Right atrium auricular region (tissue), 2 donors: ENCODE results near the gene DIPK1A. TPM values are rescaled to one million over a fixed set of nuclear protein-coding genes. Genes with fewer than 3 reads are reported as not detected.

Experiments used
- DNase-seq: peaks from one replicate; pipeline ENCODE4 v3.0.0-alpha.2; 2019; ENCODE audit warnings: low spot score
- H3K27ac ChIP-seq, 2 donors: fragments of 200-600 bp; sonication (generic); 1 replicate in 1 of 2; 2 replicates in 1 of 2; pipeline ENCODE4 v1.5.1; 2016 to 2019
- H3K27me3 ChIP-seq, 2 donors: fragments of 200-600 bp; sonication (generic); one replicate each; pipeline versions ENCODE4 v1.5.1 to v1.6.0; 2017 to 2019
- H3K36me3 ChIP-seq: fragments of 200-600 bp; sonication (generic); one replicate; pipeline ENCODE4 v1.5.1; 2016
- H3K4me1 ChIP-seq, 2 donors: fragments of 200-600 bp; sonication (generic); one replicate each; pipeline versions ENCODE4 v1.5.1 to v1.6.0; 2017 to 2019
- H3K4me3 ChIP-seq, 2 donors: fragments of 200-600 bp; sonication (generic); 1 replicate in 1 of 2; 2 replicates in 1 of 2; pipeline ENCODE4 v1.5.1; 2017 to 2019; ENCODE audit warnings: mild to moderate bottlenecking in 1 of 2, moderate library complexity in 1 of 2
- H3K9me3 ChIP-seq, 2 donors: fragments of 200-600 bp; sonication (generic); one replicate each; pipeline ENCODE4 v1.5.1; 2019
- total RNA-seq, 2 donors: library from RNA; depleted of rRNA; stranded (reverse); fragments of >200 nt; gene quantifications; one replicate each; pipeline ENCODE4 v1.1.0, GENCODE V29; 2016
- TF ChIP-seq, protein P1 (sequence below), 2 donors: fragments of 200-600 bp; sonication (generic); IDR thresholded peaks; one replicate each; pipeline ENCODE4 v1.5.1; 2019; ENCODE audit warnings: antibody characterized with exemption in 2 of 2

Gene DIPK1A
- total RNA-seq, 2 donors from 2014 or later = 5.9 to 7.9 TPM

DNA sequence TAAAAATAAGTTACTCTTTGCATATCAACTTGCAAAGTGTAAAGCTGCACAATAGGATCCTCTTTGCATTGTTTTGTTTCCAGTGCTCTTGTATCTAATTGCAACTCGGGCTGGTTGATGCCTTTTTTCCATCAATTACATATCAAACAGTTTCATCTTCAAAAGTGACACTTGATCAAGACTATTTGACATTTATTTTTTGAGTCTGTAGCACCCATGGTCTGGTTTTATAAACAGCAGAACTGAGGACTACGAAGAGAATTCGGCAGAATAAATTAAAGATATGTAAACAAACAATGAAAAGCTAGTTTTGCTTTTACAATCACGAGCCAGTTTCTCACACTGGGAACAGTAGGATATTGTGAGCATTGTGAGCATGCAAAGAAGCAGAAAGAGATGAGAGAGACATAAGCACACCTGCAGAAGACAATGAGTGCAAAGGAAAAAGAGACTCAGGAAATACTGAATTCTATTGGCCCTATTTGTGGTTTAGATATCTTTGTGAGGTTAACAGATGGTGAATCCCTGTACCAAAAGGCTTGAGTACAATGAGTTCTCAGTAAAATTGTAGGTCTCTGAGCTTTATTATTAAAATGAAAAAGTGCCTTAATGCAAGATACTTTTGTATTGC, 84.1 kb downstream of the DIPK1A start:
- no peak for DNase-seq
- Histone ChIP-seq H3K9me3 (peaks cover 0 to 7% of the 10 kb centered on the region in 2 donors), H3K27ac (no peak overlapping the region), H3K27me3 (no peaks in the 10 kb centered on the region), H3K36me3 (no peaks in the 10 kb centered on the region), H3K4me1 (no peaks in the 10 kb centered on the region), H3K4me3 (no peak overlapping the region)
- TF ChIP-seq, protein P1, sequence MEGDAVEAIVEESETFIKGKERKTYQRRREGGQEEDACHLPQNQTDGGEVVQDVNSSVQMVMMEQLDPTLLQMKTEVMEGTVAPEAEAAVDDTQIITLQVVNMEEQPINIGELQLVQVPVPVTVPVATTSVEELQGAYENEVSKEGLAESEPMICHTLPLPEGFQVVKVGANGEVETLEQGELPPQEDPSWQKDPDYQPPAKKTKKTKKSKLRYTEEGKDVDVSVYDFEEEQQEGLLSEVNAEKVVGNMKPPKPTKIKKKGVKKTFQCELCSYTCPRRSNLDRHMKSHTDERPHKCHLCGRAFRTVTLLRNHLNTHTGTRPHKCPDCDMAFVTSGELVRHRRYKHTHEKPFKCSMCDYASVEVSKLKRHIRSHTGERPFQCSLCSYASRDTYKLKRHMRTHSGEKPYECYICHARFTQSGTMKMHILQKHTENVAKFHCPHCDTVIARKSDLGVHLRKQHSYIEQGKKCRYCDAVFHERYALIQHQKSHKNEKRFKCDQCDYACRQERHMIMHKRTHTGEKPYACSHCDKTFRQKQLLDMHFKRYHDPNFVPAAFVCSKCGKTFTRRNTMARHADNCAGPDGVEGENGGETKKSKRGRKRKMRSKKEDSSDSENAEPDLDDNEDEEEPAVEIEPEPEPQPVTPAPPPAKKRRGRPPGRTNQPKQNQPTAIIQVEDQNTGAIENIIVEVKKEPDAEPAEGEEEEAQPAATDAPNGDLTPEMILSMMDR (IDR thresholded peaks at IDR 0.05) = no peak

DNA sequence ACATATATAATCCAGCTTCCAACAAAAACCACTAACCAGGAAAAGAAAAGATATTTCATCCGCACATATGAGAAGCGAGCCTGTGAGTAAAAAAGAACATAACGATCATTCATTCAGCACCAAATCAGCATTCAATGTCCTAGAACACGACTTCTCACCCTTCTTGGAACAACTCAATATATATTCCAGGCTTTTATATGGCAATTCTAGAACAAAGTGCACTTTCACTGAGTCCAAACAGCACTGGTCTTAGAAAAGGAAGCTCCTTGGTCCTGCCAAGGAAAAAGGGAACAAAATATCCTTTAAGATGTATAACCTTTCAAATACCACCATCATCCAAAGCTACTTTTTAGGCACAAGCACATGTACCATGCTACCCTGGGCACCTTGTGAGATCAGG, 84.9 kb downstream of the DIPK1A start:
- DNase-seq = no peak
- Histone ChIP-seq H3K36me3 (no peaks in the 10 kb centered on the region), H3K27me3 (no peaks in the 10 kb centered on the region), H3K4me3 (no peak overlapping the region), H3K27ac (no peak overlapping the region), H3K9me3 (peaks cover 0 to 8% of the 10 kb centered on the region in 2 donors), H3K4me1 (no peaks in the 10 kb centered on the region)
- TF ChIP-seq, protein P1 (IDR thresholded peaks at IDR 0.05) = no peak

GRCh38 chr1:92874987-92875386, 86.3 kb downstream of the DIPK1A start:
- no peaks in the 10 kb centered on the region for H3K27me3 ChIP-seq
- no peak for DNase-seq
- H3K9me3 ChIP-seq = peaks cover 0 to 8% of the 10 kb centered on the region in 2 donors
- TF ChIP-seq, protein P1 (IDR thresholded peaks at IDR 0.05) = no peak
- H3K36me3 ChIP-seq = no peaks in the 10 kb centered on the region
- no peak overlapping the region for H3K27ac ChIP-seq
- no peaks in the 10 kb centered on the region for H3K4me1 ChIP-seq
- H3K4me3 ChIP-seq = no peak overlapping the region

GRCh38 chr1:92872719-92873118, 88.5 kb downstream of the DIPK1A start:
- DNase-seq = no peak
- no peaks in the 10 kb centered on the region for H3K4me1 ChIP-seq
- no peak overlapping the region for H3K4me3 ChIP-seq
- H3K27ac ChIP-seq = no peak overlapping the region
- TF ChIP-seq, protein P1 (IDR thresholded peaks at IDR 0.05) = no peak
- peaks cover 0 to 8% of the 10 kb centered on the region in 2 donors for H3K9me3 ChIP-seq
- H3K36me3 ChIP-seq = no peaks in the 10 kb centered on the region
- H3K27me3 ChIP-seq = no peaks in the 10 kb centered on the region

DNA sequence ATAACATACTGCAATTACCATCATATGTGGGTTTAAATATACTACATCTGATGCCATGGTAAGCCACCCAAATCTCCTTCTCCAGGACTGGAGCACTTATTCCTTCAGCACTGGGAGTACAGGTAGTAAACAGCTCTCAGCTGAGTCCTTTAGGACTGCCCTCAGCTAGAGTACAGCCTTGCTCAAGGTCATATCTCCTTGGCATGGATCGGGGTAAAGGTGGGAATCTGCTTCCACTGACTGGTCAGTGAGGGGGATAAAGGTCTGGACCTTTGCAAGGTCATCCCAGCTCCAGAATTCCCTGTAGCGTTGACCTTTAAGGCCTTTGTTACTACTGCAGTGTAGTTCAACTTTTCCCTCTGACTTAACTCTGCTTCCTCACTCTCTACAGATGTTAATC, 90.7 kb downstream of the DIPK1A start:
- TF ChIP-seq, protein P1 (IDR thresholded peaks at IDR 0.05) = no peak

GRCh38 chr1:92864131-92864530, 97.1 kb downstream of the DIPK1A start:
- DNase-seq = no peak
- TF ChIP-seq, protein P1 (IDR thresholded peaks at IDR 0.05) = no peak

More for the DNA sequence above, 90.7 kb downstream of the DIPK1A start:
- H3K9me3 ChIP-seq = peaks cover 0 to 8% of the 10 kb centered on the region in 2 donors
- H3K4me1 ChIP-seq = no peaks in the 10 kb centered on the region
- H3K27ac ChIP-seq = no peak overlapping the region
- no peaks in the 10 kb centered on the region for H3K27me3 ChIP-seq
- DNase-seq = no peak
- no peak overlapping the region for H3K4me3 ChIP-seq
- no peaks in the 10 kb centered on the region for H3K36me3 ChIP-seq

More at GRCh38 chr1:92864131-92864530, 97.1 kb downstream of the DIPK1A start:
- Histone ChIP-seq H3K9me3 (no peaks in the 10 kb centered on the region), H3K4me1 (peaks cover 0 to 5% of the 10 kb centered on the region in 2 donors), H3K27me3 (no peaks in the 10 kb centered on the region), H3K36me3 (no peaks in the 10 kb centered on the region), H3K4me3 (no peak overlapping the region), H3K27ac (no peak overlapping the region)
